Loucy (cell line): Measurements from ENCODE around the gene SMO.

Experiments used
- H2AFZ ChIP-seq: fragments of 200-600 bp; sonication (generic); 2 replicates; pipeline ENCODE4 v1.6.0; 2016; ENCODE audit warnings: antibody characterized with exemption, mild to moderate bottlenecking, low read length, moderate library complexity
- H3F3A ChIP-seq: fragments of 200-600 bp; 2 replicates; pipeline ENCODE4 v1.6.0; 2016; ENCODE audit warnings: antibody characterized with exemption, low read depth, mild to moderate bottlenecking
- H3K27me3 ChIP-seq: fragments of 200-600 bp; sonication (generic); 2 replicates; pipeline ENCODE4 v1.6.1; 2014; ENCODE audit warnings: low read length, mild to moderate bottlenecking; ENCODE audit not compliant: insufficient read depth, poor library complexity, severe bottlenecking
- H3K36me3 ChIP-seq: fragments of 200-600 bp; sonication (generic); 2 replicates; pipeline ENCODE4 v1.6.1; 2016; ENCODE audit warnings: low read length; ENCODE audit not compliant: insufficient read depth
- H3K4me1 ChIP-seq: fragments of 200-600 bp; sonication (generic); 2 replicates; pipeline ENCODE4 v1.5.1; 2014; ENCODE audit warnings: low read length, mild to moderate bottlenecking; ENCODE audit not compliant: insufficient read depth, poor library complexity, severe bottlenecking
- H3K4me2 ChIP-seq: fragments of 200-600 bp; sonication (generic); 2 replicates; pipeline ENCODE4 v1.6.0; 2014; ENCODE audit warnings: antibody characterized with exemption, low read length, low read depth, mild to moderate bottlenecking; ENCODE audit not compliant: poor library complexity, severe bottlenecking
- H3K4me3 ChIP-seq: fragments of 200-600 bp; sonication (generic); 2 replicates; pipeline ENCODE4 v1.5.1; 2014; ENCODE audit warnings: low read length, mild to moderate bottlenecking, mixed read lengths; ENCODE audit not compliant: poor library complexity, severe bottlenecking
- H3K79me2 ChIP-seq: fragments of 200-600 bp; sonication (generic); 2 replicates; pipeline ENCODE4 v1.6.1; 2014; ENCODE audit warnings: low read length; ENCODE audit not compliant: insufficient read depth
- H3K9ac ChIP-seq: fragments of 200-600 bp; sonication (generic); 2 replicates; pipeline ENCODE4 v1.6.0; 2014; ENCODE audit warnings: mild to moderate bottlenecking, low read depth, low read length, moderate library complexity; ENCODE audit not compliant: poor library complexity, severe bottlenecking
- H3K9me2 ChIP-seq: fragments of 200-600 bp; sonication (generic); replicated peaks from 2 replicates; pipeline ENCODE4 v1.6.1; 2016; ENCODE audit warnings: low read depth, low read length, mixed read lengths
- H3K9me3 ChIP-seq: fragments of 200-600 bp; sonication (generic); 2 replicates; pipeline ENCODE4 v1.6.1; 2014; ENCODE audit warnings: mild to moderate bottlenecking, antibody characterized with exemption, low read length, low read depth; ENCODE audit not compliant: insufficient read depth
- H4K20me1 ChIP-seq: fragments of 200-600 bp; sonication (generic); 2 replicates; pipeline ENCODE4 v1.6.0; 2014; ENCODE audit warnings: antibody characterized with exemption, low read length, mild to moderate bottlenecking; ENCODE audit not compliant: insufficient read depth, poor library complexity, severe bottlenecking
- CTCF ChIP-seq: fragments of 200-600 bp; sonication (generic); conservative IDR thresholded peaks from 2 replicates; pipeline ENCODE4 v1.5.1; 2014; ENCODE audit warnings: mild to moderate bottlenecking, antibody characterized with exemption, low read length
- EZH2phosphoT487 ChIP-seq: fragments of 200-600 bp; IDR thresholded peaks from 2 replicates; pipeline ENCODE4 v1.6.1; 2018; ENCODE audit warnings: antibody characterized with exemption, mild to moderate bottlenecking, moderate library complexity, borderline replicate concordance

The SMO gene

DNA sequence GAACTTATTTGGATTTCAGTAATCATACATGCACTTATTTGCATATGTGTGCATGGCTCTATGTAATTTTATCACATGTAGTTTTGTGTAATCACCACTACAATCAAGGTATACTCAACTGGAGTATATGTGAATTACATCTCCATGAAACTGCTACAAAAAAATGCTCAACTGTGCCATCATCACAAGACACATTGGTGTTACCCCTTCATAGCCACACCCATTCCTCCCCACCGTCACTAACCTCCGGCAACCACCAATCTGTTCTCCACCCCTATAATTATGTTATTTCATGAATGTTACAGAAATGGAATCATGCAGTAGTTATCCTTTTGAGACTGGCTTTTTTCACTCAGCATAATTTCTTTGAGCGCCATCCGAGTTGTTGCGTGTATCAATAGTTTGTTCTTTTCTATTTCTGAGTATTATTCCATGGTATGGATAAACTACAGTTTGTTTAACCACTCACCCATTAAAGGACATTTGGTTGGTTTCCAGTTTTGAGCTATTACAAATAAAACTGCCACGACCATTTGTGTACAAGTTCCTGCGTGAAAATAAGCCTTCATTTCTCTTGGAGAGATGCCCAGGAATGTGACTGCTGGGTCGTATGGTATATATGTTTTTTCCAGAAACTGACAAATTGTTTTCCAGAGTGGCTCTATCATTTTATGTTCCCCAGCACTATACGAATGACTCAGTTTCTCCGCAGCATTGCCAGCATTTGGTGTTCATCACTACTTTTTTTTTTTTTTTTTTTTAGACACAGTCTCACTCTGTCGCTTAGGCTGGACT lies 11.3 kb upstream of the SMO start:
- no peaks in the 10 kb centered on the region for H4K20me1 ChIP-seq
- no peaks in the 10 kb centered on the region for H3K4me1 ChIP-seq
- no peaks in the 10 kb centered on the region for H3K36me3 ChIP-seq
- H3K27me3 ChIP-seq: no peaks in the 10 kb centered on the region
- no peak overlapping the region for H2AFZ ChIP-seq
- no peaks in the 10 kb centered on the region for H3K9me3 ChIP-seq
- H3K9me2 ChIP-seq: no peaks in the 10 kb centered on the region
- H3K4me2 ChIP-seq: no peak overlapping the region
- H3K79me2 ChIP-seq: no peaks in the 10 kb centered on the region
- H3K9ac ChIP-seq: no peak overlapping the region
- H3F3A ChIP-seq: no peaks in the 10 kb centered on the region
- H3K4me3 ChIP-seq: no peak overlapping the region
- TF ChIP-seq EZH2phosphoT487: no peak
- no peak for TF ChIP-seq CTCF

GRCh38 chr7:129184981-129185670 lies 3.3 kb upstream of the SMO start:
- TF ChIP-seq EZH2phosphoT487 (no peak), CTCF (no peak)
- H2AFZ ChIP-seq: no peak overlapping the region
- H3K27me3 ChIP-seq: no peaks in the 10 kb centered on the region
- no peaks in the 10 kb centered on the region for H3K9me2 ChIP-seq
- H3K4me3 ChIP-seq: no peak overlapping the region
- H4K20me1 ChIP-seq: peaks cover 6% of the 10 kb centered on the region
- no peak overlapping the region for H3K9ac ChIP-seq
- H3K4me2 ChIP-seq: no peak overlapping the region
- H3K79me2 ChIP-seq: peaks cover 12% of the 10 kb centered on the region; the same call in 1 of the 2 replicates
- H3K36me3 ChIP-seq: no peaks in the 10 kb centered on the region
- no peaks in the 10 kb centered on the region for H3K9me3 ChIP-seq
- no peaks in the 10 kb centered on the region; the same call in 1 of the 2 replicates for H3F3A ChIP-seq
- H3K4me1 ChIP-seq: peaks cover 15% of the 10 kb centered on the region

- H3K9me3 ChIP-seq: no peaks in the 10 kb centered on the region
- peaks cover 31% of the 10 kb centered on the region for H3K4me1 ChIP-seq
- H3K4me3 ChIP-seq: no peak overlapping the region
- peaks cover 9% of the 10 kb centered on the region for H4K20me1 ChIP-seq
- peak overlapping the region; percentile 31; the same call in 1 of the 2 replicates for H2AFZ ChIP-seq
- no peak for TF ChIP-seq CTCF
- no peak for TF ChIP-seq EZH2phosphoT487
- no peaks in the 10 kb centered on the region for H3K27me3 ChIP-seq
- H3K79me2 ChIP-seq: peaks cover 20% of the 10 kb centered on the region; the same call in 1 of the 2 replicates
- H3K4me2 ChIP-seq: no peak overlapping the region
- H3F3A ChIP-seq: no peaks in the 10 kb centered on the region; the same call in 1 of the 2 replicates
- H3K36me3 ChIP-seq: no peaks in the 10 kb centered on the region
- no peaks in the 10 kb centered on the region for H3K9me2 ChIP-seq
- no peak overlapping the region for H3K9ac ChIP-seq
Measured at GRCh38 chr7:129186749-129187260, 1.6 kb upstream of the SMO start.
